Trophoblast cell (in vitro differentiated cells and primary cell): Measurements from ENCODE around the gene FAM131B.

Experiments used
- DNase-seq, 2 donors: peaks; one replicate each; pipeline ENCODE4 v3.0.0-alpha.2; 2016
- H2AFZ ChIP-seq: 2 replicates; pipeline ENCODE4 v1.6.1; 2013; ENCODE audit warnings: low read length, moderate library complexity, mild to moderate bottlenecking; ENCODE audit not compliant: insufficient read depth, poor library complexity
- H2AK5ac ChIP-seq: 2 replicates; pipeline ENCODE4 v1.6.1; 2013; ENCODE audit warnings: mild to moderate bottlenecking, low read length
- H2BK120ac ChIP-seq: 2 replicates; pipeline ENCODE4 v1.6.1; 2013; ENCODE audit warnings: low read length, mild to moderate bottlenecking, moderate library complexity; ENCODE audit not compliant: insufficient read depth, poor library complexity
- H2BK12ac ChIP-seq: 2 replicates; pipeline ENCODE4 v1.6.1; 2013; ENCODE audit warnings: mild to moderate bottlenecking, low read length, moderate library complexity
- H2BK5ac ChIP-seq: 2 replicates; pipeline ENCODE4 v1.6.1; 2013; ENCODE audit warnings: low read length, low read depth, moderate library complexity, mild to moderate bottlenecking; ENCODE audit not compliant: poor library complexity
- H3K14ac ChIP-seq: 2 replicates; pipeline ENCODE4 v1.6.1; 2013; ENCODE audit warnings: mild to moderate bottlenecking, low read length
- H3K18ac ChIP-seq: 2 replicates; pipeline ENCODE4 v1.6.1; 2013; ENCODE audit warnings: mild to moderate bottlenecking, low read length
- H3K23ac ChIP-seq: 2 replicates; pipeline ENCODE4 v1.6.1; 2013; ENCODE audit warnings: low read length
- H3K27ac ChIP-seq: 2 replicates; pipeline ENCODE4 v1.5.1; 2013; ENCODE audit warnings: low read depth, mild to moderate bottlenecking, inconsistent platforms, low read length, moderate library complexity
- H3K27me3 ChIP-seq: 2 replicates; pipeline ENCODE4 v1.6.1; 2013; ENCODE audit warnings: inconsistent platforms, mild to moderate bottlenecking, low read length, moderate library complexity; ENCODE audit not compliant: insufficient read depth
- H3K36me3 ChIP-seq, 2 experiments: 1 replicate in 1 of 2; 2 replicates in 1 of 2; pipeline ENCODE4 v1.6.1; 2013; ENCODE audit warnings: low read length in 2 of 2, mild to moderate bottlenecking in 2 of 2, moderate library complexity in 1 of 2; ENCODE audit not compliant: insufficient read depth in 2 of 2, control insufficient read depth in 1 of 2
- H3K4ac ChIP-seq: 2 replicates; pipeline ENCODE4 v1.6.1; 2013; ENCODE audit warnings: low read depth, mild to moderate bottlenecking, low read length, moderate library complexity
- H3K4me1 ChIP-seq, 2 experiments: 1 replicate in 1 of 2; 2 replicates in 1 of 2; pipeline ENCODE4 v1.6.1; 2013; ENCODE audit warnings: low read length in 2 of 2, mild to moderate bottlenecking in 2 of 2, moderate library complexity in 1 of 2; ENCODE audit not compliant: insufficient read depth in 2 of 2, control insufficient read depth in 1 of 2
- H3K4me2 ChIP-seq: 2 replicates; pipeline ENCODE4 v1.6.1; 2013; ENCODE audit warnings: inconsistent platforms, mild to moderate bottlenecking, low read length, moderate library complexity
- H3K4me3 ChIP-seq: 2 replicates; pipeline ENCODE4 v1.5.1; 2013; ENCODE audit warnings: mild to moderate bottlenecking, low read depth, low read length, inconsistent platforms
- H3K79me1 ChIP-seq: one replicate; pipeline ENCODE4 v1.6.1; 2013; ENCODE audit warnings: low read length
- H3K79me2 ChIP-seq: 2 replicates; pipeline ENCODE4 v1.6.1; 2013; ENCODE audit warnings: low read length, mild to moderate bottlenecking; ENCODE audit not compliant: control insufficient read depth, insufficient read depth, poor library complexity
- H3K9ac ChIP-seq: 2 replicates; pipeline ENCODE4 v1.6.1; 2013; ENCODE audit warnings: mild to moderate bottlenecking, low read length
- H3K9me3 ChIP-seq: 2 replicates; pipeline ENCODE4 v1.6.1; 2013; ENCODE audit warnings: low read depth, mild to moderate bottlenecking, control low read depth, inconsistent platforms, low read length; ENCODE audit not compliant: insufficient read depth
- H4K12ac ChIP-seq: 2 replicates; pipeline ENCODE4 v1.6.1; 2013; ENCODE audit warnings: low read depth, mild to moderate bottlenecking, low read length, moderate library complexity
- H4K8ac ChIP-seq: 2 replicates; pipeline ENCODE4 v1.6.1; 2013; ENCODE audit warnings: low read depth, mild to moderate bottlenecking, low read length, moderate library complexity
- H4K91ac ChIP-seq: one replicate; pipeline ENCODE4 v1.6.1; 2013; ENCODE audit warnings: low read depth, mild to moderate bottlenecking, low read length, moderate library complexity
- WGBS: extraction: QIAGEN DNeasy Blood & Tissue Kit; methylation state at CpG from one replicate; pipeline ENCODE4 v1.1.7; 2013; ENCODE audit warnings: missing lambda C conversion rate; ENCODE audit not compliant: insufficient read length, insufficient coverage; ENCODE audit errors: extremely low coverage; 5-methylcytosine and 5-hydroxymethylcytosine counted together

The FAM131B gene

DNA sequence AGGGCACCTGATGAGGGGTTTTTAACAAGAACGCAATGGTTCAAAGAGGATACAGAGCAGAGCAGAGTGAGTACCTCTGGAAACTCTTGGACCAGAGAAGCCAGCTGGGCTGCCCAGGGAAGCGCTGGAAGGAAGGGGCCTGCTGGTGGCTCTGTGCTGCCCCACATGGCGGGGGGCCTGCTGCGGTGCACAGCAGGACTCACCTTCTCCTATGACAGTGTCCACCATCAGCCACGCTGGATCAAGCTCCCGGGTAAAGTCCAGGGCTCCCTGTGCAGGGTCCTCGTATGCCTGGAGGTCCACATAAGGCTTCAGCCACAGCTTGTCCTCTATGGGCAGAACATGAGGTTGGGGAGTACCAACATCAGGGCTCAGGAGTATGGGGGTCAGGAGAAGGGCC is 33.7 kb upstream of the FAM131B start:
- H2BK120ac ChIP-seq = no peak overlapping the region
- H2BK5ac ChIP-seq = no peak overlapping the region
- H3K27ac ChIP-seq = no peak overlapping the region
- no peak overlapping the region for H3K4ac ChIP-seq
- no peak overlapping the region for H2AFZ ChIP-seq
- H3K79me2 ChIP-seq = no peaks in the 10 kb centered on the region
- H2AK5ac ChIP-seq = no peak overlapping the region
- peaks cover 0 to 9% of the 10 kb centered on the region in 2 experiments for H3K4me1 ChIP-seq
- WGBS = no CpG with 5 or more reads among the region's 7 CpGs
- H2BK12ac ChIP-seq = no peak overlapping the region
- no peak overlapping the region for H4K8ac ChIP-seq
- H3K36me3 ChIP-seq = peaks cover 80 to 87% of the 10 kb centered on the region in 2 experiments
- H3K27me3 ChIP-seq = no peaks in the 10 kb centered on the region
- no peak overlapping the region for H3K4me2 ChIP-seq
- no peak for DNase-seq
- H4K12ac ChIP-seq = no peak overlapping the region
- no peaks in the 10 kb centered on the region for H3K79me1 ChIP-seq
- no peak overlapping the region for H3K23ac ChIP-seq
- peaks cover 1% of the 10 kb centered on the region for H3K9me3 ChIP-seq
- H3K4me3 ChIP-seq = no peak overlapping the region
- H3K14ac ChIP-seq = no peak overlapping the region
- H3K9ac ChIP-seq = no peak overlapping the region
- H3K18ac ChIP-seq = no peak overlapping the region
- H4K91ac ChIP-seq = no peak overlapping the region

DNA sequence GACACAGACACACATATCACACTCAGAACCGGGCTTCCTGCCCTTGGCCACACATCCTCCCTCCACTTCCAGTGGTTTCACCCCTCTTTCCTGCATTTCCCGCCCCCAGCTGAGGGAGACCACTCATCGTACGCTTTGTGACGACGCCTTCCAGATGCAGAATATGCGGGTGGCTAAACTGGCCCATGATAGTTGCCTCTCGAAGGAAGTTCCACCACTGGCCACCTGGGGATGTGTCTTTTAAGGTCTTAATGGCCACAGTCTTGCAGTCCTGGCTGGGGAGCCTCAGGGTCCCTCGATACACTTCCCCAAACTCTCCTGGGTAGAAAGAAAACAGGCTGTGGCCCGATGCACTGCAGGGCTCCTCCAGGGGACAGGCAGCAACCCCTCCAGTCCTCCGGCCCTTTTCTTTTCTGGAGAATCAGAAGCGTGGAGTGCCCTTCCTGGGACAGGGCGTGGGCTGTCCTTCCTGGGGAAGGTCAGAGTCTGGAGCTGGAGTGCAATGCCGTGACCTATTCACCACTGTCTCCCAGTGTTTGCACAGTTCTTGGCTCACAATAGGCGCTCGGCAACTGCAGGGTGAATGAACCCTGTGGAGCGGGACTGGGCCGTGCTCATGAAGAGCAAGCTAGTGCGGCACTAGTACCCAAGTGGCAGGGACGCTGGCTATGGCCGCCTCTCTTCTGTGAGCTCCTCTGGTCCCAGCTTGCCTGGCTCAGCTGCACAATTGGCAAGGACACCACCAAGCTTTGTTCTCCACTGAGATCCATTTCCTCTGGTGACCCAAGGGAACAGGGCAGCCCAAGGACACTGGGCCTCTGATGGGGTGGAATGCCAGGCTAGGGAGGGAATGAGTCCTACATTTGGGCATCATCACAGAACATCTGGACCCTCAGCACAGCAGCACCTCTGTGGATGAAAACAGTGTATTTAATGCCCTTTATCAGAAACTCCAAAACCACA is 33.0 kb upstream of the FAM131B start:
- H4K91ac ChIP-seq = no peak overlapping the region
- no peaks in the 10 kb centered on the region for H3K79me2 ChIP-seq
- no peaks in the 10 kb centered on the region for H3K79me1 ChIP-seq
- no peak overlapping the region for H4K8ac ChIP-seq
- no peak overlapping the region for H3K23ac ChIP-seq
- no peak overlapping the region for H3K4ac ChIP-seq
- H2AFZ ChIP-seq = no peak overlapping the region
- peaks cover 81 to 86% of the 10 kb centered on the region in 2 experiments for H3K36me3 ChIP-seq
- peaks cover 0 to 9% of the 10 kb centered on the region in 2 experiments for H3K4me1 ChIP-seq
- no peak overlapping the region for H3K27ac ChIP-seq
- H3K27me3 ChIP-seq = no peaks in the 10 kb centered on the region
- H3K14ac ChIP-seq = no peak overlapping the region
- H2BK5ac ChIP-seq = no peak overlapping the region
- no peak overlapping the region for H3K4me3 ChIP-seq
- H2BK120ac ChIP-seq = no peak overlapping the region
- no peak overlapping the region for H3K9ac ChIP-seq
- no peak overlapping the region for H3K18ac ChIP-seq
- peak in 1 of 2 donors; percentile 49 for DNase-seq
- H2AK5ac ChIP-seq = no peak overlapping the region
- H3K4me2 ChIP-seq = no peak overlapping the region
- H2BK12ac ChIP-seq = no peak overlapping the region
- WGBS = no CpG with 5 or more reads among the region's 21 CpGs
- H3K9me3 ChIP-seq = peaks cover 1% of the 10 kb centered on the region
- no peak overlapping the region for H4K12ac ChIP-seq

DNA sequence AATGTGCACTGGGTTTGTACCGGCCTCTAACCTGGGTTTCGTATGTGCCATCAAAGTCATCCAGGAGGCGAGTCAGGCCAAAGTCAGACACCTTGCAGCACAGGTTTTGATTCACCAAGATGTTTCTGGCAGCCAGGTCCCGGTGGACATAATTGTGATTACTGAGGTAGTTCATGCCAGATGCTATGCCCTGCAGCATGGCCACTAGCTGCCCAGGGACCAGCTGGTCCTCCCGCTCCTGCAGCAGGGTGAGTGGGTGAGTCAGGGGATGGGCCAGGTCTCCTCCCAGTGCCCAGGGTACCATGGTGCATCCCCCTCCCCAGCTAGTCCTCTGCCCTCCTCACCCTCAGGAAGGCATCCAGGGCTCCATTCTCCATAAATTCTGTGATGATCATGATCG is 32.3 kb upstream of the FAM131B start:
- no peak overlapping the region for H4K8ac ChIP-seq
- H3K9ac ChIP-seq = no peak overlapping the region
- H3K27me3 ChIP-seq = no peaks in the 10 kb centered on the region
- H3K4me1 ChIP-seq = peaks cover 0 to 9% of the 10 kb centered on the region in 2 experiments
- H3K4me3 ChIP-seq = no peak overlapping the region
- no peak overlapping the region for H4K91ac ChIP-seq
- H2AK5ac ChIP-seq = no peak overlapping the region
- WGBS = no CpG with 5 or more reads among the region's 6 CpGs
- H2BK120ac ChIP-seq = no peak overlapping the region
- no peak overlapping the region for H3K23ac ChIP-seq
- H3K18ac ChIP-seq = no peak overlapping the region
- H3K79me2 ChIP-seq = no peaks in the 10 kb centered on the region
- no peak for DNase-seq
- no peak overlapping the region for H2BK5ac ChIP-seq
- H3K36me3 ChIP-seq = peaks cover 87 to 89% of the 10 kb centered on the region in 2 experiments
- H2BK12ac ChIP-seq = no peak overlapping the region
- peaks cover 1% of the 10 kb centered on the region for H3K9me3 ChIP-seq
- no peak overlapping the region for H3K27ac ChIP-seq
- no peaks in the 10 kb centered on the region for H3K79me1 ChIP-seq
- H2AFZ ChIP-seq = no peak overlapping the region
- H4K12ac ChIP-seq = no peak overlapping the region
- H3K14ac ChIP-seq = no peak overlapping the region
- no peak overlapping the region for H3K4ac ChIP-seq
- no peak overlapping the region for H3K4me2 ChIP-seq

DNA sequence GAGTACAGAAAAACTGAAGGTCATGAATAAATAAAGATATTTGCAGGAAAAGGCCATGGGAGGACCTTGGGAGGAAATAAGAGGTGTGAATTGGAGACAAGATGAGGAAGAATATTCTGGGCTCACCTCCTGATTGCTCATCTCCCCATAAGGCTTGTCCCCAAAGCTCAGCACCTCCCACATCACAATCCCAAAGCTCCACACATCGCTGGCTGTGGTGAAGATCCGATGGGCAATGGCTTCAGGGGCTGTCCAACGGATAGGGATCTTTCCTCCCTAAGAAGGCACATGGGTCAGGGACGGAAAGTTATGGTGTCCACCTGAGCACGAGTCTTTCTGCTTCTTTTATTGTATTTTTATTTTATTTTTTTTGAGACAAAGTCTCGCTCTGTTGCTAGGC is 31.6 kb upstream of the FAM131B start:
- no peak for DNase-seq
- no peak overlapping the region for H3K4me2 ChIP-seq
- H2BK5ac ChIP-seq = no peak overlapping the region
- no peak overlapping the region for H2AFZ ChIP-seq
- no peak overlapping the region for H3K4ac ChIP-seq
- H3K14ac ChIP-seq = no peak overlapping the region
- H2BK120ac ChIP-seq = no peak overlapping the region
- peaks cover 0 to 9% of the 10 kb centered on the region in 2 experiments for H3K4me1 ChIP-seq
- H3K23ac ChIP-seq = no peak overlapping the region
- H4K8ac ChIP-seq = no peak overlapping the region
- H3K27ac ChIP-seq = no peak overlapping the region
- no CpG with 5 or more reads among the region's 6 CpGs for WGBS
- H3K79me1 ChIP-seq = no peaks in the 10 kb centered on the region
- no peak overlapping the region for H4K91ac ChIP-seq
- H3K9ac ChIP-seq = no peak overlapping the region
- H4K12ac ChIP-seq = no peak overlapping the region
- no peak overlapping the region for H2BK12ac ChIP-seq
- no peaks in the 10 kb centered on the region for H3K79me2 ChIP-seq
- H3K27me3 ChIP-seq = no peaks in the 10 kb centered on the region
- no peak overlapping the region for H3K4me3 ChIP-seq
- H2AK5ac ChIP-seq = no peak overlapping the region
- no peak overlapping the region for H3K18ac ChIP-seq
- H3K9me3 ChIP-seq = peaks cover 1% of the 10 kb centered on the region
- H3K36me3 ChIP-seq = peaks cover 86 to 89% of the 10 kb centered on the region in 2 experiments
